Brain microvascular endothelial cell (primary cell): Measurements from ENCODE around the gene BTBD8.

Experiments used
- DNase-seq: peaks from one replicate; pipeline ENCODE4 v3.0.0-alpha.2; 2020
- H3K27ac ChIP-seq: fragments of 250-450 bp; sonication (Bioruptor Pico); 2 replicates; pipeline ENCODE4 v1.5.1; 2020; ENCODE audit warnings: mild to moderate bottlenecking, moderate library complexity
- H3K27me3 ChIP-seq: fragments of 250-450 bp; sonication (Bioruptor Pico); replicated peaks from 2 replicates; pipeline ENCODE4 v1.5.1; 2020; ENCODE audit warnings: mild to moderate bottlenecking
- H3K36me3 ChIP-seq: fragments of 250-450 bp; sonication (Bioruptor Pico); replicated peaks from 2 replicates; pipeline ENCODE4 v1.5.1; 2020; ENCODE audit warnings: mild to moderate bottlenecking
- H3K4me3 ChIP-seq: 2 replicates; pipeline ENCODE4 v1.5.1; 2011; ENCODE audit warnings: low read depth, mild to moderate bottlenecking, control low read depth, low read length, moderate library complexity
- CTCF ChIP-seq: IDR thresholded peaks from 2 replicates; pipeline ENCODE4 v1.5.1; 2011; ENCODE audit warnings: low read depth, mild to moderate bottlenecking, moderate library complexity, low read length, control low read depth, inconsistent platforms; ENCODE audit errors: missing control alignments
- in situ Hi-C: cut with HindIII; loops from 2 replicates; pipeline ENCODE4 v1.10.0; 2017; ENCODE audit warnings: low sequenced_read_pairs, low pct_ligation_motif_present

BTBD8 gene

GRCh38 chr1:92080128-92080985, at the start of gene BTBD8:
Gene BTBD8 (plus strand): TSS chr1:92080345. CDS start chr1:92080572, 227 bp downstream.
- no peaks in the 10 kb centered on the region for H3K36me3 ChIP-seq
- DNase-seq: peak; percentile 43
- in situ Hi-C loops: no loop called here
- TF ChIP-seq CTCF: no peak
- H3K4me3 ChIP-seq: peak within 1 kb of the TSS; percentile 87
- peak within 1 kb of the TSS; percentile 32 for H3K27ac ChIP-seq
- no peaks in the 10 kb centered on the region for H3K27me3 ChIP-seq

- in situ Hi-C loops: no loop called here
- no peak overlapping the region for H3K27ac ChIP-seq
- no peaks in the 10 kb centered on the region for H3K27me3 ChIP-seq
- H3K36me3 ChIP-seq: no peaks in the 10 kb centered on the region
- peak overlapping the region; percentile 69 for H3K4me3 ChIP-seq
- no peak for TF ChIP-seq CTCF
- DNase-seq: no peak
Observed at GRCh38 chr1:92030656-92031107, 49.5 kb upstream of the BTBD8 start.

- no peak overlapping the region for H3K27ac ChIP-seq
- DNase-seq: no peak
- H3K27me3 ChIP-seq: no peaks in the 10 kb centered on the region
- H3K36me3 ChIP-seq: no peaks in the 10 kb centered on the region
- in situ Hi-C loops: no loop called here
- no peak overlapping the region for H3K4me3 ChIP-seq
- TF ChIP-seq CTCF: no peak
Observed at GRCh38 chr1:92031281-92032110, 48.6 kb upstream of the BTBD8 start.

GRCh38 chr1:92037400-92037799, 42.7 kb upstream of the BTBD8 start:
- no peaks in the 10 kb centered on the region for H3K27me3 ChIP-seq
- TF ChIP-seq CTCF: no peak
- in situ Hi-C loops: no loop called here
- no peak overlapping the region for H3K27ac ChIP-seq
- no peaks in the 10 kb centered on the region for H3K36me3 ChIP-seq
- no peak overlapping the region for H3K4me3 ChIP-seq
- no peak for DNase-seq

GRCh38 chr1:92038695-92039346, 41.3 kb upstream of the BTBD8 start:
- in situ Hi-C loops: no loop called here
- Histone ChIP-seq H3K36me3 (no peaks in the 10 kb centered on the region), H3K27ac (no peak overlapping the region), H3K27me3 (no peaks in the 10 kb centered on the region), H3K4me3 (no peak overlapping the region)
- DNase-seq: no peak
- no peak for TF ChIP-seq CTCF
